Measurements from ENCODE around the gene GALNTL6. TPM values are rescaled to one million over a fixed set of nuclear protein-coding genes. Genes with fewer than 3 reads are reported as not detected.

The GALNTL6 gene
- total RNA-seq, 4 donors from 2014 or later, result 0.30 to 1.3 (median 0.60) TPM

DNA sequence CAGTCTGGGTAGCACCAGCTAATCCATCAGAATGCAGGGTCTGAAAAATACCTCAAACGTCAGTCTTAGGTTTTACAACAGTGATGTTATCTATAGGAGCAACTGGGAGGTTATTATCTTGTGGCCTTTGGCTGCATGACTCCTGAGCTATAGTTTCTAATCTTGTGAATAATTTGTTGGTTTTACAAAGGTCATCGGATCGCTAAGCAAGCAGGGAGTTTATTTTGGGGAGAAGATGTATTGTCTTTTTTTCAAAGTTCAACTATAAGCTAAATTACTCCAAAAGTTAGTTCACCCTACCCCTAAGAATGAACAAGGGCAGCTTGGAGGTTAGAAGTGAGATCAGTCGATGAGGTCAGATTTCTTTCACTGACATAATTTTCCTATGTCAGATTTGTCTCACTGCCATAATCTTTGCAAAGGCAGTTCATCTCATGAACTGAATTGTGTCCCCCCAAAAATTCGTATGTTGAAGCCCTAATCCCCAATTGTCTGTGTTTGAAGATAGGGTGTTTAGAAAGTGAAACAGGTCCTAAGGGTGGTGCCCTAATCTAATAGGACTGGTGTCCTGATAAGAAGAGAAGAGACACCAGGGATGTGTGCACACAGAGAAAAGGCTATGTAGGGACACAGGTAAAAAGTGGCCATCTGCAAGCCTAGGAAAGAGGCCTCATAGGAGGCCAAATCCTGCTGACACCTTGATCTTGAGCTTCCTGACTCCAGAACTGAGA is 1179.6 kb downstream of the GALNTL6 start:
- intact Hi-C loops (cut with DNase I; ENCODE audit: low total_unique reads), result no loop called here
- no peak overlapping the region for H3K4me3 ChIP-seq (ENCODE audit: low read depth, poor library complexity, severe bottlenecking)
- TF ChIP-seq, protein P1, sequence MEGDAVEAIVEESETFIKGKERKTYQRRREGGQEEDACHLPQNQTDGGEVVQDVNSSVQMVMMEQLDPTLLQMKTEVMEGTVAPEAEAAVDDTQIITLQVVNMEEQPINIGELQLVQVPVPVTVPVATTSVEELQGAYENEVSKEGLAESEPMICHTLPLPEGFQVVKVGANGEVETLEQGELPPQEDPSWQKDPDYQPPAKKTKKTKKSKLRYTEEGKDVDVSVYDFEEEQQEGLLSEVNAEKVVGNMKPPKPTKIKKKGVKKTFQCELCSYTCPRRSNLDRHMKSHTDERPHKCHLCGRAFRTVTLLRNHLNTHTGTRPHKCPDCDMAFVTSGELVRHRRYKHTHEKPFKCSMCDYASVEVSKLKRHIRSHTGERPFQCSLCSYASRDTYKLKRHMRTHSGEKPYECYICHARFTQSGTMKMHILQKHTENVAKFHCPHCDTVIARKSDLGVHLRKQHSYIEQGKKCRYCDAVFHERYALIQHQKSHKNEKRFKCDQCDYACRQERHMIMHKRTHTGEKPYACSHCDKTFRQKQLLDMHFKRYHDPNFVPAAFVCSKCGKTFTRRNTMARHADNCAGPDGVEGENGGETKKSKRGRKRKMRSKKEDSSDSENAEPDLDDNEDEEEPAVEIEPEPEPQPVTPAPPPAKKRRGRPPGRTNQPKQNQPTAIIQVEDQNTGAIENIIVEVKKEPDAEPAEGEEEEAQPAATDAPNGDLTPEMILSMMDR (IDR thresholded peaks at IDR 0.05), result no peak
- no peak for TF ChIP-seq POLR2A (IDR thresholded peaks at IDR 0.05)
- WGBS, 2 donors, result 82 to 83% methylated on average over 5 of the region's 5 CpGs
- DNase-seq (ENCODE audit: low spot score in 2 of 2), result no peak

DNA sequence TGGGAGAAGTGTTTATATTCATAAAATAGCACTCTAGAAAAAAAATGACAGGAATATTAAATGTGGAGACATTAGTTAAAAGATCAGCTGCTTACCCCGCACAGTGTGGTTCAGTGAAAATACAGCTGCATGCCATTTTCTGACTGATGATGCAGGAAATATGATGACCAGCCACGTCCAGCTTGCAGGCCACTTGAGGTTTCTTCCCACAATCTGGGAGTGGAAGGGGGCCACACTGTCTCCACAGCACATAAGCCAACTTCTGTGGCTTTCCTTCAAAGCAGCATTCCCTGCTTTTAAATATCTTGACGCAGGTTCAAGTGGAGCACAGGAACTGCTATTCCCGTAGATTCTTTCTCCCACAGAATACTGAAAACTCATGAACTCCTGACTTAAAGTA is 1182.0 kb downstream of the GALNTL6 start:
- DNase-seq (ENCODE audit: low spot score in 2 of 2), result no peak
- no peak overlapping the region for H3K4me3 ChIP-seq (ENCODE audit: low read depth, poor library complexity, severe bottlenecking)
- TF ChIP-seq, protein P1 (IDR thresholded peaks at IDR 0.05), result no peak
- no peak for TF ChIP-seq POLR2A (IDR thresholded peaks at IDR 0.05)
- intact Hi-C loops (cut with DNase I; ENCODE audit: low total_unique reads), result no loop called here
- 80 to 82% methylated on average over 4 of the region's 4 CpGs for WGBS, 2 donors

DNA sequence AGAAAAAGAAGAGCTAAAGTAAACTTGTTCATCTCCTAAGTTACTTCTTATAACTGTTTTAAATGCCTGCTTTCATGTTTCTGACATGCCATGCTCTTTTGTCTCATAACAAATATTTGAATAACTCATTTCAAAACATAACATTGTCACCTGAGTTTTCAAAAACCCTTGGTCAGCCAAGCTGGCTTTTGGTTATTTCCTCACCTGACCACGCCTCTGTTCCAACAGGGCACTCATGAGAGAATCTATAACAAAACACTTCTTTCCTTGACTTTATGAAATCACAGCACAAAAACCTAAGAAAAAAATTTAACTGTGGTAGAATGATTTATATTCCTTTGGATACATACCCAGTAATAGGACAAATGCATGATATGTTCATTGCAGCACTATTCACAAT is 1182.5 kb downstream of the GALNTL6 start:
- H3K4me3 ChIP-seq (ENCODE audit: low read depth, poor library complexity, severe bottlenecking), result no peak overlapping the region
- DNase-seq (ENCODE audit: low spot score in 2 of 2), result no peak
- TF ChIP-seq POLR2A (IDR thresholded peaks at IDR 0.05), result no peak
- TF ChIP-seq, protein P1 (IDR thresholded peaks at IDR 0.05), result no peak
- intact Hi-C loops (cut with DNase I; ENCODE audit: low total_unique reads), result no loop called here
- WGBS, 2 donors, result 90 to 98% methylated on average over 1 of the region's 1 CpG

DNA sequence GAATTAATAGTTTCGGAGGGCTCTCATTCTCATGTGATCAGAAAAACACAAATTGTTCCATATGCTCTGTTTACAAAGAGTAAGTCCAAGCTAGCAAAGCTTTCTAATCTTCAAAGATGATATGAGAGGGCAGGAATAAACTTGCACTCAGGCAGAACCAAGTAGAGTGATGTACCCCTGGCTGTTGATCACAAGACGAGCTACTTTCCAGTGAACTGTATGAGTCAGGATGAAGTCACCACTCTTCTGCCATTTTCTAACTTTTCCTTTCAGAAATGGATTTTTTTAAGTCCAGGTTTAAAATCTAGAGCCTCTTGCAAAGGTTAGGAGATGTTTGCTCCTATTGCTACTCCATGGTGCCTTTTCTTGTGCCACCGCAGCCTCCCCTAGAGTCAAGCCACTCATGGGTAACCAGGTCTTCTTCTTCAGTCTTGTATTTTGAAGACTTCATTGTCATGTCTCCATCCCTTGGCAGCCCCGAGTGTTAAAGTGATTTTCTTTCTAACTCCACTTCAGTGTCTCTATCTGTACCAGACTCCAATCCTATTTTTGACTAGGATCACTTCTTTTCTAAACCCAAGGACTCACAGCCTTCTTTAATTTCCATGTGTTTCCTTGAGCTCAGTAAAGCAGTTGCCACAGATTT is 1183.5 kb downstream of the GALNTL6 start:
- 72 to 78% methylated on average over 4 of the region's 4 CpGs for whole genome bisulfite sequencing, 2 donors
- intact Hi-C loops (cut with DNase I; ENCODE audit: low total_unique reads), result no loop called here
- no peak for DNase-seq (ENCODE audit: low spot score in 2 of 2)
- TF ChIP-seq, protein P1 (IDR thresholded peaks at IDR 0.05), result no peak
- no peak for TF ChIP-seq POLR2A (IDR thresholded peaks at IDR 0.05)
- H3K4me3 ChIP-seq (ENCODE audit: low read depth, poor library complexity, severe bottlenecking), result no peak overlapping the region

DNA sequence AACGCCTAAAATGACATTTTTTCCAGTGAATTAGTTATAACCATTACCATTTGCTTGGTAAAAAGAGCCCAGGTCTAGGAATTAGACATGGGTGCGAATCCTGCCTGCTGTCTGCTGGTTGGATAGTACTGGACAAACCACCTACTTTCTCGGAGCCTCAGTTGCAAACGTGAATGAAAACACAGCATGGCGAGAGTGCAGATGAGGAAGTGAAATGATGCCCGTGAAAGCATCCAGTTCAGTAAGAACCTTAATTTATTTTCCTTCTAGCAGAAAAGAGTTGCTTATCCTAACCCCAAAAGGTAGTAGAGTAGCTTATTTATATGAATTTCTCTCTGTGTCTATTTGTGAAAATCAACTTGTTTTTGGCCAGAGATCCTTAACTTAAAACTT is 1184.0 kb downstream of the GALNTL6 start:
- intact Hi-C loops (cut with DNase I; ENCODE audit: low total_unique reads), result no loop called here
- WGBS, 2 donors, result 93% methylated on average over 6 of the region's 6 CpGs
- no peak for TF ChIP-seq POLR2A (IDR thresholded peaks at IDR 0.05)
- TF ChIP-seq, protein P1 (IDR thresholded peaks at IDR 0.05), result no peak
- no peak for DNase-seq (ENCODE audit: low spot score in 2 of 2)
- H3K4me3 ChIP-seq (ENCODE audit: low read depth, poor library complexity, severe bottlenecking), result no peak overlapping the region

Data from lower leg skin (tissue), 4 donors.